NCI-H128 (cell line): ENCODE measurements around the gene JPH3.

Experiments used
- DNase-seq: peaks from one replicate; lab custom pipeline; 2025; ENCODE audit not compliant: unreplicated experiment; lab: John Stamatoyannopoulos, UW

Gene JPH3

DNA sequence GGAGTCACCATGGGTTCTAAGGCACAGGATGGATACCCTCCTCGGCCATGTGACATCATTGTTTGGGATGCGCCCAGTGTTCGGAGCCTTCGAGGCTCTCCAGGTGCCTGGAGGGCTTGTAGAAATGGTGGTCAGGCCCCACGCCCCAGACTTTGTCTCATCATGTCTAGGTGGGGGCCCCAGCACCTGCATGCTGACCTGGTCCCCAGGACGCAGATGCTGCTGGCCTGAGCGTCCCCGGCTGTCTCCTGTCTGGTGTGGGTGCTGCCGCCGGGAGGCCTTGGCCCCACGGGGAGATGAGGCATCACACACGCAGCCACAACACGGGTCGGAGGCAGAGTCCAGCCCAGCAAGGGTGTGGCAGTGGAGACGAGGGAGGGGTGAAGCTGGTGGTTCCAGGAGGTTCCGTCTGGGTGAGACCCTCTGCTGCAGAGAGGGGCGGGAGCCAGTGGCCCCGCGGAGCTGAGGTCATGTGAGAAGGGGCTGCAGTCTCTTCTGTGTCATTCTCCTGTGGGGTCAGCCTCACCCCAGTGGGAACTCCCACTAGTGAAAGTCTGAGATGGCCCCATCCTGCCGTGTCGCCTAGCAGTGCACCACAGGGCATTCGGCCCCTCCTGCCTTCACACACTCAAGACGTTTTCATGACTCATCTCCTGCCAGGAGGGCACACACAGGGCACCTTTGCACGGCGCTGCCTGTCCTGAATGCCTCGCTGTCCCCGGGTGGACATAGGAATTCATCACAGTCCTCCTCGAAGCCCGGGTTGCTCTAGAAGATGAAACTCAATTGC lies 46.6 kb downstream of the JPH3 start:
- no peak for DNase-seq

DNA sequence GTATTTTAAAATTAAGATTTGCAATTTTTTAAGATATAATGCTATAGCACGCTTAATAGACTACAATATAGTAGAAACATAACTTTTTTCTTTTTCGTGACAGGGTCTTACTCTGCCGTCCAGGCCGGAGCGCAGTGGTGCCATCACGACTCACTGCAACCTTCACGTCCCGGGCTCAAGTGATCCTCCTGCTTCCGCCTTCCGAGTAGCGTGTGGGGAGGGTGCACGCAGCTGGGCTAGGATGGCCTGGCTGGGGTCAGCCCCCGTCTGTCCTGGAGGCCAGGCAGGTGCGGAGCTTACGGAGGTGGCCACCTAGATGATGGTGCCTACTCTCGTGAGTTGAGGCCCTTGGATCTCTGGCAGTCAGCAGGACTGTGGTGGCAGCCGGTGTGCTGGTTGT lies 50.1 kb downstream of the JPH3 start:
- no peak for DNase-seq

DNA sequence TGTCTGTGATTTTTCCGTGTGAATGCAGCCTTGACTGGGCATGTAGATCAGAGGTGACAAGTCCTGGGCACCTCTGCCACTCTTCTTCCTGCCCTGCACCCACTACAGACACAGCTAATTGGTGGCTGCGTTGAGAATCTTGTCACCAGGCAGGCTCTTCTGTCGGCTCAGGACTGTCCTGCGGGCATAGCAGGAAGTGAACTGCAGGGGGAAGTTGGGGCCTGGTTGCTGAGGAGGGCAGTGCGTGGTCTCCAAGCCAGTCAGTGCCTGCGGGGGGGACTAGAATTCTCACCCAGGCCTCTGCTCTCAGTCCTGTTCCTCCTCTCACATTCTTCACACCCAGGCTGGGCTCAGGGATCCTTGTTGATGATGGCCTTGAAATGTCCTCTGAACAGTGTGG lies 50.5 kb downstream of the JPH3 start:
- DNase-seq, result no peak

DNA sequence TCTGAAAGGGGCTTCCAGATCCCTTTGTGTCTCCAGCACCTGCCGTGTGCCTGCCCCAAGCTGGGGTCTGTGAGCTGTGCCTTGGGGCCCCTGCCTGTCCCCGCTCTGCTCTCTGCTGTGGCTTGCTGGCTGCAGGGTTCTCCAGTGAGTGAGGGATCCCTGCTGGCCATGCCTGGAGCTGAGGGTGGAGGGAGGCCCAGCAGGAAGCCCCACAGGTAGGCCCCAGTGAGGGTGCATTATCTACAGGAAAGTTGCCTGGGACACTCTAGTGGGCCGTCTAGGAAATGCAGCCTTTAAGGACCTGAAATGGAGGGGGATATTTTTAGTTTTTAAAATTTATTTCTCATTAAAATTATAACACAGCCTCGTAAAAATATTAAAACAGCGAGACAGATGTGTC lies 50.9 kb downstream of the JPH3 start:
- no peak for DNase-seq

DNA sequence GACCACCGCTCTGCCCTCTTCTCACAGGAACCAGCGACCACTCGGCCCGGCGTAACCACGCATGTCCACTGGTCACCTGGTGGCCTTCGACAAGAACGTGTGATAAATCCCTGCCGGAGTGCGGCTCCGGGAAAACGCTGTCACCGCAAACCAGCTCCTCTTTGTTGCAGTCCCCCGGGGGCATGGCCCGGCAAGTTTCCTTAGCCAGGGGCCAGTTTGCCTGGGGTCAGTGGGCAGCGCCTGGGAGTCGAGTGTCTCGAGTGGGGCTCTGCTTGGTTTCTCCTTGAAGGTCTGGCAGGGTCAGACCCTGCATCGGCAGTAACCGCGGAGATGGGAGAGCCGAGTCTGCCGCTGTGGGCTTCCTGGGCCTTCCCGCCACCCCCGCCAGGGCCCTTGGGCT lies 52.5 kb downstream of the JPH3 start:
- no peak for DNase-seq

DNA sequence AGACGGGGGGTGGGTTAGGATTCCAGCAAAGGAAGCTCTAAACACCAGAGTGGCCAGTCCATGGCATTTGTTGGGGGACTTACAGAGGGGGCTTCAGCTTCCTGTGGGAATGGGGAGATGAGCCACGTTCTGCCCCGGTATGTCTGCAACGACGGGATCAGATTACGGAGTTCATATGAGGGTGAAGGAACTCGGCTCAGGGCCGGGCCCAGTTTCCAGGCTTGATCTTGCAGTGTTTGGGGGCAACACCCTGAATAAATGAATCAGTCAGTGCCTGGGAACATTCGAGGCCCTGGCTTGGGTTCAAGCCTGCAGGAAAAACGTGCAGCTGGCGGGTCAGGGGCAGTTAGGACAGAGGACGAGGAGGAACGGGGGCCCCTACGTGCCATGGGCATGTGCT lies 54.0 kb downstream of the JPH3 start:
- no peak for DNase-seq

DNA sequence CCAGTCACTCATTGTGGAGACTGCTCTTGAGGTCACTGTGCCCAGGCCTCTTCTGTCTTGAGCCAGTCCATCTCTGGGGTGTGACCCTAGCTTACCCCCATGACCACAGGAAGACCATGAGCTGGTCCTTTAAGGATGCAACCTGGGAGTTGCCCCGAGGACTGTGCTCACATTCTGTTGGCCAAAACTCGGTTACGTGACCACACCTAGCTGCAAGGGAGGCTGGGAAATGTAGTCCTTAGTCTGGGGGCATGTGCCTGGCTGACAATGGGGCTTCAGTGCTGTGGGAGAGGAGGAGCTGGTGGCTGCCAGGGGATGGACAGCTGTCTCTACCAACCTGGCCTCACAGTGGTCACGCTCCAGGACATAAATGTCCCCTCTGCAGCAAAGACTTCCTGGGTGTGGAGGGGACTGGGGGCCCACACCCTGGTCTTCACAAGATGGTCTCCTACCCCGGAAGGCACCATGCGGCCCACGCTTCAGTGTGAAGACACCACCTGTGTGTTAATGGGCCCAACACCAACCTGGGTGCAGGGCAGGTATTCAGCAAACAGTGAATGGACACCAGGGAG lies 55.4 kb downstream of the JPH3 start:
- no peak for DNase-seq

DNA sequence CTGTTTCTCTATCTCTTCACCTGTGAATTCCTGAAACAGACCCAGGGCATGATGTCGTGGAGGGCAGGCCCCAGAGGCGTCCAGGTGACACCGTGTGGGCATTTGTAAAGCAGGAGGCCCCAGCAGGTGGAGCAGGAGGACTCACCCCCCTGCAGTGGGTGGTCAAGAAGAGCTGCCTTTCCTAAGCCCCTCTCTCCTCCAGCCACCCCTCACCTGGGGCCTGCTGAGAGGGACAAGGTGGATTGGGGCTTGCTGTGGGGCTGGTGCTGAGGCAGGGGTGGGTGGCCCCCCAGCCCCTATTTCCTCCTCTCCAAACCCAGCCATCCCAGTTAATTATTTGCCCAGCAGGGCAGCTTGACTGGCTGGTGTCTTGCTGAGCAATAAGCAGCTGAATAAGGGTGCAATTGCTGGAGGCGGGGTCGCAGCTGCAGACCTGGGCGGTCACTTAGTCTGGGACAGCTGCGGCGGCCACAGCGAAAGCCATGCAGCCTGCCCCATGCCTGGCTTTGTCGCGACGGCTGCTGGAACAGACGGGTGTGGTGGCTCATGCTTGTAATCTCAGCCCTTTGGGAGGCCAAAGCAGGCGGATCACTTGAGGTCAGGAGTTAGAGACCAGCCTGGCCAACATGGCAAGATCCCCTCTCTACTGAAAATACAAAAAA lies 56.4 kb downstream of the JPH3 start:
- no peak for DNase-seq

DNA sequence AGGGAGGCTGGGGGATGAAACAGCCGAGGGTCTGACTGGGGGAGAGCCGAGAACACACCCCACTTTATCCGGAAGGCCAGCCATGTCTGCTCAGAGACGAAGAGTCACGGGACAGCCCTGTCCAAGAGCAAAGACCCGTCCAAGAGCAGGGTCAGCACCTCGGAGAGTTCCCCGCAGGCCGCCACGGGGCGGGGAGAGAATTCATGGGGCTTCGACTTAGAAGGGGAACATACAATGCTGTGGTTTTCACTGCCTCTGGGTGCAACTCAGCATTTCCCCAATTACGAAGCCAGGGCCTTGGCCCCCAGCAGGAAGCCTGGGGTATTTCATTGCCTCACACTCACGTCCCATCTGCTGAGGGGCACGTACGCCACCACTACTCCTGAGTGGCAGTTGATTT lies 59.3 kb downstream of the JPH3 start:
- DNase-seq, result no peak

DNA sequence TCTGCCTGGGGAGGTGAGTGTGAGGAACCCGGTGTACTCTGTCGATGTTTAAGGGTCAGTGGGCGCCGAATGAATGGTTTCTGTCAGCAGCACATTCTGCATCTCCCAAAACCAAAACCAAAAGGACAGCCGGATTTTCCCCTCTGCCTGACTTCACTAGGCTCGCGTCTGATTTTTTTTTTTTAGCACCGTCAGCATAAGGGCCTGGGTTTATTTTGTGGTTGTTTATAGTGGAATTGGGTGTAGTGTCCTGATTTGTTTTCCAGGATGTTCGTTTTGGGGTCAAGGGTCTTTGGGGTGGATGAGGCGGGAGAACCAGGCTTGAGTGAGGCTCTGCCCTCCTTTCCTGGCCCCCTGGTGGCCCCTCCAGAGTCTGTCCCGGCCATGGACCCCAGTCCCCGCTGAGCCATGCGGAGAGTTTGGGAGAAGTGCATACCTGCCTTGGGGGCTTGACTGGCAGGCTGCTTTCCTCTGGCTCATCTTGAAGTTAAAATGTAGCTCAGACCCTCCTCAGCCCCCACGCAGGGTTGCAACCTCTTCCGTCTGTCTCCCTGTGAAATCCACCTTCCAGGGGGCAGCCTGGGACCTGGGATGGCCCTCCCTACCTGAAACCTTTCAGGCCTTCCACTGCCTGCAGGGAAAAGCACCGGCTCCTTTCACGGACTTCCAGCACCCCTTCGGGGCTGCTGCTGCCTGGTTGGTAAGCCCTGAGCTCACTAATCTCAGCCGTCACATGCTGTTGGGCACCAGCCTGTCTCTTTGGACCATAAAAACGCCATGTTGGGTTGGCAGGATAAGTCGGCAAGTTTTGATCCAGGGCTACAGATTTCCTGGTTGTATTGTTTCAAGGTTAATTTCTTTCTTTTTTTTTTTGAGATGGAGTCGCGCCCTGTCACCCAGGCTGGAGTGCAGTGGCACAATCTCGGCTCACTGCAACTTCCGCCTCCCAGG lies 60.2 kb downstream of the JPH3 start:
- no peak for DNase-seq

DNA sequence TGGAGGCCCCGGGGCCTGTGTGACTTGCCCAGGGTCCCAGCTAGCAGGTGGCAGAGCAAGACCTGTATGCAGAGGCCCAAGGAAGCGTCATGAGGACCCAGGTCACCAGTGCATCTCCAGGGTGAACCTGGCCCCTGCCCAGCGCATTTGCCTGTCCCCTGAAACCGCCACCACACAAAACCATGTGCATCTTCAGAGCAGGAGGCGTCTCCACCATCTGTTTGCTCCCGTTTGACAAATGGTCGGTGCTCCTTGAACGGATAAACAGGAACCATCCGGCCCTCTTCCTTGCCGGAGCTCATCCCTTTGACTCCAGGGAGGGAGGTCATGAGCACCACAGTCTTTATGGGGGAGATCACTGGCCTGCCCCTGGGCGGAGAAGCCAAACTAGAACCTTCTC lies 62.5 kb downstream of the JPH3 start:
- no peak for DNase-seq

DNA sequence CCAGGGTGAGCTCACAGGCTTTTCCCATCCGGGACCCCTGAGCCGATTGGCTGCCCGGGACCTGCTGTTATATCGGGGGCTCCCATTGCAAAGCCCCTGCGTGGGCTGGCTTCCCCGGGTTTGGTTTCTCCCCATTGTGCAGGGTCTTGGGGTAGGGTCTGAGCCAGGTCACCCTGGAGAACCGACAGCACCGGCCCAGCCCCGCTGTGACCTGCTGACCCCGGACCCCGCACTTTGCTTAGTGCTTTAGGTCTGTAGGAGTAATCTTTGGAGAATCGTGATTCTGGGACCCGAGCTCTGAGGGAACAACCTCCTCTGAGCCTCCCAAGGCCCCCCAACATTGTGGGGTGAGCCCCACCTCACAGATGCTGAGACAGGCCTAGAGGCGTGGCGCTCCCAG lies 62.9 kb downstream of the JPH3 start:
- no peak for DNase-seq

DNA sequence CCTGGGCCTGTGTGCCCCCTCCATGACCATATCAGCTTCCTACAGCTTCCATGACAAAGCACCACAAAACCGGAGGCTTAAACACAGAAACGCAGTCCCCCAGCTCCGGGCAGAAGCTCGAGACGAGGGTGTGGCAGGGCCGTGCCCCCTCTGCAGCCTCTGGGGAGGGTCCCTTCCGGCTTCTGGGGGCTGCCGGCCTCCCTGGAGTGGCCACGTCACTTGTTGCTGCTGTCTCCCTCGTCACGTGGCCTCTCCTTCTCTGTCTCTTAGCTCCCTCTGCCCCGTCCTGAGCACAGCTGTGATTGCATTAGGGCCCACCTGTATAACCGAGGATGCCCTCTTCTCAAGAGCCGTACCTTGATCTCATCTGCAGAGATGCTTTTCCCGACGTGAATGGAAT lies 64.6 kb downstream of the JPH3 start:
- DNase-seq, result no peak

DNA sequence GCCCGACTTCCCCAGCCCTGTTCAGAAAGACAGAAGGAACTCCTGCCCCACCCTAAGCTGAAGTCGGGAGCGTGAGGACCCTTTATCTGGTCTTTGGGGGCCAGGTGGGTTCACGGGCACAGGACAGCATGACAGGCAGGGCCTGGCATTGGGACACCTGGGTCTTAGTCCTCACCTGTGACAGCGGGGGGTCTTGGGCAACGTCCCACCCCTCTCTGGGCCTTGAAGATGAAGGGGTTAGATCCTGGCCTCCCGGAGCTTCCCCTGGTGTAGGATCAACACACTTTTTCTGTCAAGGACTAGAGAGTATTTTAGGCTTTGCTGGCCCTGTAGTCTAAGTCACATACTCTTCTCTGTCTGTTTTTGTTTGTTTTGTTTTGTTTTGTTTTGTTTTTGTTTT lies 65.1 kb downstream of the JPH3 start:
- DNase-seq, result no peak

DNA sequence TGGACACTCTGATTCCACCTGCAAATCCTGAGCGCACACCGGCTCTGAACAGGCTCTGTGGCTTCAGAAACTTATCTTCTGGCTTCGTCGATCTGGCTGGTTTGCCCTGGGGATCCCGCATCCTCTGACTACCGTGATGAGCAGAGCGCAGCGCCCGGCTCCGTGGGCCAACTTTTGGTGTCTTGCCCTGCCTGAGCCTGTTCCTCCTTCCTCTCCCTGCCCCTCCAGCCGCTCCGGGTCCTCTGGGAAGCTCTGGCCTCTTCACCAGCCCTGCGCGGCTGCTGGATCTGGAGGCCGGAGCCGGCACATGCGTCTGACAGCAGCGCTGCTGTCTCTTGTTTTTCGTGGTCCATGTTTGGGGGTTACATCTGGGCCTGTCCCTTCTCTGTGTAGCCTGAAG lies 65.6 kb downstream of the JPH3 start:
- no peak for DNase-seq

DNA sequence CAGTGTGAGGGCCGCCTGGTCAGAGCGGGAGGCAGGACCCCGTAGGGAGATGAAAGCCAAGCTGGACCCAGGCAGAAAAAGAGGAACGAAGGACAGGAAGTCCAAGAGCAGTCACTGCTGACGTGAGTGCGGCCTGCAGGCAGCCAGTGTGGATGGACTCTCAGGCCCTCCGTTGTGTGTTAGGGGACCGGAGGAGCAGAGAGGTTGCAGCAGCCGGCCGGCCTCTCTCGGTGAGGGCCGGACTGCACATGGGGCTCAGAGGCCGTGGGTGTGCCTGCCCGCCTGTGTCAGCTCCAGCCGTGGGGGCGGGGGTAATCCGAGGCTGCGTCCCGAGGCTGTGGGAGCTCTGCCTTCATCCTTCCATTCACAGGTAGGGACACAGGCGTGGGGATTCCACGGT lies 67.4 kb downstream of the JPH3 start:
- DNase-seq, result no peak

DNA sequence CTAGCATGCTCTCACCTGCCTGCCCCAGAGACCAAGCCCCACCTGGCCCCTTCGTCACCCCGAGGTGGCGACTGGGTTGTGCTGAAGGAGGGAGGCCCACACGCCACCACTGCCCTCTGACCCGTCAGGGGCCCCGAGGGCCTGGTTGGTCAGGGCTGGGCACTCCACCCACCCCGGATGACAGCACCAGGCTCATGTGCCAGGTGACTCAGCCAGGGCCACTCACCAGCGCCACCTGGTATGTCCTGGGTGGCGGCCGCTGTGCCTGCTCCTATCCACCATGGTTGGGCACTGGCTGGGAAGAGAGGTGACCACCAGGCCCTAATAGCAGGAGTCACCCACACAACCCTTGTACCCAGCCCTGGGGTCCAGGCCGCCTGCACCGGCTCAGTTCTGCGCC lies 68.9 kb downstream of the JPH3 start:
- DNase-seq, result no peak

DNA sequence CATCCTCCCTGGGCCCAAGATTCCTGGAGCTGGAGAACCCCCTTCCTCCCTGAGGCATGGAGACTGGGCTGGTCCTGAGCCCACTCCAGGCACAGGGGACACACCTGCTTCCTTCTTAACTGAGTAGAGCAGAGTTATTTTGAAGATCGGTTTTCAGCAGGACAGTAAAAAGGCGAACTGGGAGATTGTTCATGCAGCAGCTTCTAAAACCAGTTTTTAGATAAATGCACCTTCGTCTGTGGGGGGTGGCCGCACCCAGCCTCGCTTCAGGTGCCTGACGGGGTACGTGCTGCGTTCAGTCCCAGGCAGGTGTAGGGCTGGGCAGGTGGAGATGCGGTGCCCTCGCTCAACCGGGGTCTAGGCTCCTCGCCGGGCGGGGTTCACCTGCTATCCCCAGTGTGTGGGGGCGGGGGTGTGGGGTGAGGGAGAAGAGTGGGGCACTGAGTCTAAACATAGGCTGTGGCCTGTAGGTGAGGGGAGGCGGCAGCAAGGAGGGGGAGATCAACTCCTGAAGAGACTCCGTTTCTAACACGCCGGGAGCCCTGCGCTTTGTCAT lies 69.5 kb downstream of the JPH3 start:
- DNase-seq, result no peak

DNA sequence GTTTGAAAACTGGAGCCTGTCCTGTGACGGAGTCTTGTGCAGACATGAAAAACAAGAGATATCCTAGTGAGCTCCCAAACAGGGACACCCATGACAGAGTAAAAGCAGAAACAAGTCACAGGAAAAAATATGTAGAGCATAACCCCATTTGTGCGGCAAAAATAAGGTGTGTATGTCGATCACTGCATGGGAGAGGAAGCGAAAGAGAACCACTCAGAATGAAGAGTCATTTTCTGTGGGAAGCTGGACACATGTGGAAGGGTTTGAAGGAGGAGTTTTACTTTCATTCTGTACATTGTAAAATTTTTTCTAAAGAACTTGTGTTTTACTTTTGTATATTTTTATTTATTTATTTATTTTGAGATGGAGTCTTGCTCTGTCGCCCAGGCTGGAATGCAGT lies 72.1 kb downstream of the JPH3 start:
- DNase-seq, result no peak

DNA sequence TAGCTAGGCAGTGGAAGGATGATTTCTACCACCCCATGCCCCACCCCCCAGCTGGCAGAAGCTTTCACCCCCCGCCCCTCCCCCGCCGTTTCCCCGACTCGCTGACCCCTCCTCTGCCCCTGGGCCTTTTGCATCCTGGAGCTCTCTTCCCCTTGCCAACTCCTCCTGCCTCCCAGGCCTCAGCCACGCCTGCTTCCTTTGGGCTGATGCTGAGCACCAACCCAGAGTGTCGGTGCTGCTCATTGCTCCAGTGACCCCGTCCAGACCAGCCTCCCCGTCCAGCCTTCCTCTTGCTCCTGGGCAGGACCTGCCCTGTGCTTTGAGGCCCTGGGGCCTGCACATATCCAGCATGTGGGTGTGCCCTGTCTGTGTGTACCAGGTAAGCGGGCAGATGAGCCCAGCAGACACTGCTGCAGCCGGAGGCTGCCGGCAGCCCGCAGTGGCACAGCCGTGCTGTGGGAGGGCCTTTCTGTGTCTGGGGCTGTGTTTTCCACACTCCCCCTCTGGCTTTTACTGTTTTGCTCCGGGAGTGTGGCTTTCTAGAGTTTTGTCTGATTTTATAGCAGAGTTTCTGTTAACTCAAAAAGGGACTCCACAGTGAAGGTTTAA lies 72.9 kb downstream of the JPH3 start:
- no peak for DNase-seq

DNA sequence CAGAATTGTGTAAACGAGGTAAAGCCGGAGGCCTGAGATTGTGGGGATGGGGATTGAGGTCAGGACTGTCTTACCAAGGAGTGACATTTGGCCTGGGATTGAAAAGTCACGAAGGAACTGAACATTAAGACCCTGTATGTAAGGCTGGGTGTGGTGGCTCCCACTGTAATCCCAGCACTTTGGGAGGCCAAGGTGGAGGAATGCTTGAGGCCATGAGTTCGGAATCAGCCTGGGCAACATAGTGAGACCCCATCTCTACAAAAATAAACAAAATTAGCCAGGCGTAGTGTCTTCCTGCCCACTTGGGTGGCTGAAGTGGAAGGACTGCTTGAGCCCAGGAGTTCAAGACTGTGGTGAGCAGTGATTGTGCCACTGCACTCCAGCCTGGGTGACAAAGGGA lies 75.5 kb downstream of the JPH3 start:
- no peak for DNase-seq
